ENCODE results near the gene TAP1. TPM values are rescaled to one million over a fixed set of nuclear protein-coding genes. Genes with fewer than 3 reads are reported as not detected.
"Not testable (repeated sequence)": the region's sequence is repeated elsewhere in the genome, so short reads cannot be mapped to it uniquely, and the experiment has no call there.

TAP1 gene
- total RNA-seq, 2 experiments from 2014 or later = 187 TPM

DNA sequence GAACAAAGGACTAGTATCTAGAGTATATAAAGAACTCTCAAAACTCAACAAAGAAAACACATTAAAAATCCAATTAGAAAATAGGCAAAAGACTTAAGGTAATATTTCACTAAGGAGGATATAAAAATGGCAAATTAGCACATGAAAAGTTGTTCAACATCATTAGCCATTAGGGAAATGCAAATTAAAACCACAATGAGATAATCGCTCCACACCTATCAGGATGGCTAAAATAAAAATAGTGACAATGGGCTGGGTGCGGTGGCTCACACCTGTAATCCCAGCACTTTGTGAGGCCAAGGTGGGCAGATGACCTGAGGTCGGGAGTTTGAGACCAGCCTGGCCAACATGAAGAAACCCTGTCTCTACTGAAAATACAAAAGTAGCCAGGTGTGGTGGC is 27.5 kb upstream of the TAP1 start:
- H3K27me3 Mint-ChIP-seq (ENCODE audit: low read depth); intact Hi-C loops (cut with micrococcal nuclease); H3K27ac Mint-ChIP-seq; H3K9me3 Mint-ChIP-seq; H3K36me3 Mint-ChIP-seq (ENCODE audit: low read depth); DNase-seq; H3K4me3 Mint-ChIP-seq: not testable (repeated sequence)
- peaks cover 12% of the 10 kb centered on the region for H3K4me1 Mint-ChIP-seq (ENCODE audit: low read depth)
- CTCF ChIA-PET = interaction anchor here (0.6 to 3.3 kb wide), 5 partner anchors 13 to 112 kb away, joined by 3 to 15 read pairs (median 3); no protein-coding TSS in a partner anchor

DNA sequence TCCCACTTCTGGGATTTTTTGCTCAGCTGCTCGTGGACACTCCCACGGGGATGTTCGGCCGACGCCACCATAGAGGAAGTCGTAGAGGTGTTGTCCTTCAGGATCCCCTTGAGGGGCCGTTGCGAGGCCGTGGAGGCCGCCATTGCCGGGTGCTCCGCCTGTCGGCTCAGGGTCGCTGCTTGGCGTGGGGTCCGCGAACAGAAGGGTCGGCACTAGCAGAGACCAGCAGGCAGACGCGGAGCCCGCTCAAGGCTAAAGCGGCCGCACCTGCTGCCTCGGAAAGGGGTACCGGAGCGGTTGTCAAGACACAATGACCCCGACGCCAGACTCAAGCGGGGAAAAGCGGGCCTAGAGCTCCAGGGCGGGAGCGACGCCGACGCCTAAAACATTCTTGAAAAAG is 26.2 kb upstream of the TAP1 start:
- CTCF ChIA-PET = interaction anchor here (0.6 to 3.3 kb wide), 5 partner anchors 11 to 480 kb away, joined by 3 to 15 read pairs (median 5); no protein-coding TSS in a partner anchor
- Mint-ChIP-seq H3K36me3 (ENCODE audit: low read depth) (no peaks in the 10 kb centered on the region), H3K27ac (no peak overlapping the region), H3K27me3 (ENCODE audit: low read depth) (no peaks in the 10 kb centered on the region), H3K4me1 (ENCODE audit: low read depth) (peaks cover 12% of the 10 kb centered on the region), H3K9me3 (no peaks in the 10 kb centered on the region), H3K4me3 (no peak overlapping the region)
- DNase-seq = no peak
- intact Hi-C loops (cut with micrococcal nuclease) = no loop called here

DNA sequence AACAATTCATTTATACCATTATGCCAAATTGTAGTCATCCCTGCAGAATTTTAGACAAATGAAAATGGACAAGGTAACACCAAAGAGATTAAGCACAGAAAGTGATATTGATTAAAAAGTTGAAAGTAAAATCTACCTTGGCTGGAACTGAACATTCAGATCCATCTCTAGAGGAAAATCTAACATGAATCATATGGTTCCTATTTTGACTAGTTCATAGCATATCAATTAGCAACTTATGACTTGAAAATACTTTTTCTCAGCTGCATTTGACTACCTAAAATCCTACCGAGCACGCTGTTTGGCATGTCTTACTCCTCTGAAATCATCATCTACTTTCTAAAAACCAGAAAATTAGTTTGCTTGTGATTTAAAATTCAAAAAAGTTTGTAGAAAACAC is 23.1 kb upstream of the TAP1 start:
- H3K9me3 Mint-ChIP-seq = no peaks in the 10 kb centered on the region

DNA sequence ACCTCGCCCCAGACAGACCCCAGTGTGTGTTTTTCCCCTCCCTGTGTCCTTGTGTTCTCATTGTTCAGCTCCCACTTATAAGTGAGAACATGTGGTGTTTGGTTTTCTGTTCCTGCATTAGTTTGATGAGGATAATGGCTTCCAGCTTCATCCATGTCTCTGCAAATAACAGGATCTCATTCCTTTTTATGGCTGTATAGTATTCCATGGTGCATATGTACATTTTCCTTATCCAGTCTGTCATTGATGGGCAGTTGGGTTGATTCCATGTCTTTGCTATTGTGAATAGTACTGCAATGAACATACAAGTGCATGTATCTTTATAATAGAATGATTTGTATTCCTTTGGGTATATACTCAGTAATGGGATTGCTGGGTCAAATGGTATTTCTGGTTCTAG is 20.4 kb upstream of the TAP1 start:
- H3K27ac Mint-ChIP-seq; intact Hi-C loops (cut with micrococcal nuclease); H3K36me3 Mint-ChIP-seq (ENCODE audit: low read depth); H3K4me3 Mint-ChIP-seq; H3K9me3 Mint-ChIP-seq; H3K4me1 Mint-ChIP-seq (ENCODE audit: low read depth); DNase-seq; H3K27me3 Mint-ChIP-seq (ENCODE audit: low read depth): not testable (repeated sequence)
- CTCF ChIA-PET = interaction anchor here (1.0 kb wide), 1 partner anchor 9 kb away, joined by 3 read pairs; no protein-coding TSS in a partner anchor

More for the DNA sequence above, 23.1 kb upstream of the TAP1 start:
- intact Hi-C loops (cut with micrococcal nuclease) = no loop called here
- Mint-ChIP-seq H3K4me3 (no peak overlapping the region), H3K27ac (no peak overlapping the region), H3K4me1 (ENCODE audit: low read depth) (peaks cover 3% of the 10 kb centered on the region), H3K27me3 (ENCODE audit: low read depth) (no peaks in the 10 kb centered on the region), H3K36me3 (ENCODE audit: low read depth) (no peaks in the 10 kb centered on the region)
- CTCF ChIA-PET = interaction anchor here (0.7 to 2.7 kb wide), 6 partner anchors 18 to 113 kb away, joined by 3 to 13 read pairs (median 4); partner anchors contain the start of gene TAP2
- no peak for DNase-seq

DNA sequence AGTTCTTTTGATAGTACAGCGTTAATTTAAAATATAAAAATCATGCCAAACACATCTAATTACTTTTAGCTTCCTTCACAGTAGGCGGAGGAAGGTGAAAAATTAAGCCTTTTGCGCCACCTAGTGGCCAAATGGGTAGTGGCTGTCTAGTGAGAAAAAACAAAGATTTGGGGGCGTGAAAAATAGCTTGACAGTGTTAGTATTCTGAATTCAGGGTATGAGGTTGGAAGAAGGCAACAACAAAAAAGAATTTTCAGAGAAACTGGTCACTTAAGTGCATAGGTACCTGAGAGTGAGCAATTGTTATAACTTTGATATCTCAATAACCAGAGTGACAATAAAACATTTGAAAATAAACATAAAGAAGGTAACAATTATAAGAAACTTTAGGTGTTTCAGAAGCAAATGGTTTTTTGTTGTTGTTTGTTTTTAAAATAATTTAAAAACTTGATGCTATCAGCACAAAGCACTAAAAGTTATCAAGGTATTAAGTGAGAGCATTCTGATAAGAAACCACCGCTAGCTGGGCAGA is 14.8 kb upstream of the TAP1 start:
- intact Hi-C loops (cut with micrococcal nuclease) = loop anchor here (1.0 to 5.0 kb wide), 4 partner anchors 72 to 455 kb away; no protein-coding TSS in a partner anchor
- peak; percentile 95 for DNase-seq
- no peak overlapping the region for H3K27ac Mint-ChIP-seq
- no peaks in the 10 kb centered on the region for H3K36me3 Mint-ChIP-seq (ENCODE audit: low read depth)
- CTCF ChIA-PET = interaction anchor here (0.6 to 7.2 kb wide), 36 partner anchors 9 to 458 kb away, joined by 3 to 204 read pairs (median 5); partner anchors contain the start of genes HLA-DMA, HLA-DRA, PSMB8 and PSMB9
- H3K9me3 Mint-ChIP-seq = no peaks in the 10 kb centered on the region
- peaks cover 39% of the 10 kb centered on the region for H3K4me1 Mint-ChIP-seq (ENCODE audit: low read depth)
- no peak overlapping the region for H3K4me3 Mint-ChIP-seq
- no peaks in the 10 kb centered on the region for H3K27me3 Mint-ChIP-seq (ENCODE audit: low read depth)

DNA sequence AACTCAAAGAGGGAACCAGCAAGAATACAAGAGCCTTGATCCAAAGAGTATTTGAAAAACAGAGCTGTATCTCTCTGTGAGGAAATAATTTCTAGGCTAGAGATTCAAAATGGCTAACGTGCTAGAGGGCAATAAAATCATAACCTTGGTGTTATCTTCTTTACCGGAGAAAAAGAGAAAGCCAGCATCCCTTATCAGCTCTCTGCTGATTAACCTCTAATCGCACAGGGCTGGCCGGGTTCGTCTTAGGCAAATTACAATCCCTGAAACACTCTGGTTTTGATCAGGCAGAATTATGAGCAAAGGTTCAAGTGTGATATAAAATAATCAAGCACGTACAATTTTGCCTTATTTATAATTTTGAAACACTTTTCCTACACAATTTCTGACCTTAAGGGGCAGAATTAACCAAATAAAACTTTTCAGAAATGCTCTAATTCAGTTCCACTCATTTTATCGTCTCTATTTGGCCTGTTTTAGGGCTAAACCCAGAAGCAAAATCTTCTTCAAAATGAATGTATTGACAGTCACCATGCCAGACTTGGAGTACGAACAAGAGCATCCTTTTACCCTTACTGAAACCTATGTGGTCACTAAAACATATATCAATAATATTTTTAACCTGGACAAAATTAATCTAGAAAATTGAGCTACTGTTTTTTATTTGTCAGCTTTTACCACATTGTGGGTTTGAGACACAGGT is 14.2 kb upstream of the TAP1 start:
- DNase-seq = no peak
- H3K4me3 Mint-ChIP-seq = peak overlapping the region; percentile 16
- CTCF ChIA-PET = interaction anchor here (0.6 to 7.2 kb wide), 38 partner anchors 8 to 468 kb away, joined by 3 to 204 read pairs (median 5); partner anchors contain the start of genes HLA-DMA, HLA-DRA, PSMB8 and PSMB9
- no peaks in the 10 kb centered on the region for H3K36me3 Mint-ChIP-seq (ENCODE audit: low read depth)
- no peaks in the 10 kb centered on the region for H3K9me3 Mint-ChIP-seq
- H3K27me3 Mint-ChIP-seq (ENCODE audit: low read depth) = no peaks in the 10 kb centered on the region
- peaks cover 39% of the 10 kb centered on the region for H3K4me1 Mint-ChIP-seq (ENCODE audit: low read depth)
- intact Hi-C loops (cut with micrococcal nuclease) = loop anchor here (1.0 to 5.0 kb wide), 6 partner anchors 13 to 454 kb away; partner anchors contain the start of genes PSMB9 and TAP2
- H3K27ac Mint-ChIP-seq = peak overlapping the region; percentile 88

DNA sequence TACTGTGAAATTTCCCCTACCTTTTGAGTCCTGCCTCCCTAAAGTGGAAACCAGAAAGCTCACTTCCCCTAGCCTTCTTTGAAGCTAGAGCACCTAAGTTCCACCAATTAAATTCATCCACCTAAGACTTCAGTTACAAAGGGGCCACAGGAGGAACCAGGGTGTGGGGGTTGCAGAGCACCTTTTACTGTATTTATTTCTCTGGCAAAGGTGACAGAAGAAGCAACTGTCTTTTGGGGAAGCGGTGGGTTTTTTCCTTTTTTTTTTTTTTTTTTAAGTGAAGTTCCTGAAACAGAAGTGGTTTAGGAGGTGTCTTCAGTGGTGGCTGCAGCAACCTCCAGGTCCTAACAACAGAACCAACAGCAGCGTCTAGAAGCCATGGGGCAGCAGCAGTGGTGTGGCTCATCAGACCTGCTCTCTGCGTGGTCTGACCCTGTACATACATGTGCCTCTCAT is 13.5 kb upstream of the TAP1 start:
- intact Hi-C loops (cut with micrococcal nuclease) = loop anchor here (1.0 to 5.0 kb wide), 3 partner anchors 13 to 165 kb away; partner anchors contain the start of genes PSMB9 and TAP2
- DNase-seq = no peak
- no peaks in the 10 kb centered on the region for H3K36me3 Mint-ChIP-seq (ENCODE audit: low read depth)
- H3K9me3 Mint-ChIP-seq = no peaks in the 10 kb centered on the region
- no peaks in the 10 kb centered on the region for H3K27me3 Mint-ChIP-seq (ENCODE audit: low read depth)
- H3K27ac Mint-ChIP-seq = peak overlapping the region; percentile 88
- CTCF ChIA-PET = interaction anchor here (0.6 to 7.2 kb wide), 22 partner anchors 8 to 467 kb away, joined by 3 to 204 read pairs (median 8); partner anchors contain the start of genes PSMB8, PSMB9 and TAP2
- H3K4me1 Mint-ChIP-seq (ENCODE audit: low read depth) = peaks cover 39% of the 10 kb centered on the region
- H3K4me3 Mint-ChIP-seq = peak overlapping the region; percentile 16

DNA sequence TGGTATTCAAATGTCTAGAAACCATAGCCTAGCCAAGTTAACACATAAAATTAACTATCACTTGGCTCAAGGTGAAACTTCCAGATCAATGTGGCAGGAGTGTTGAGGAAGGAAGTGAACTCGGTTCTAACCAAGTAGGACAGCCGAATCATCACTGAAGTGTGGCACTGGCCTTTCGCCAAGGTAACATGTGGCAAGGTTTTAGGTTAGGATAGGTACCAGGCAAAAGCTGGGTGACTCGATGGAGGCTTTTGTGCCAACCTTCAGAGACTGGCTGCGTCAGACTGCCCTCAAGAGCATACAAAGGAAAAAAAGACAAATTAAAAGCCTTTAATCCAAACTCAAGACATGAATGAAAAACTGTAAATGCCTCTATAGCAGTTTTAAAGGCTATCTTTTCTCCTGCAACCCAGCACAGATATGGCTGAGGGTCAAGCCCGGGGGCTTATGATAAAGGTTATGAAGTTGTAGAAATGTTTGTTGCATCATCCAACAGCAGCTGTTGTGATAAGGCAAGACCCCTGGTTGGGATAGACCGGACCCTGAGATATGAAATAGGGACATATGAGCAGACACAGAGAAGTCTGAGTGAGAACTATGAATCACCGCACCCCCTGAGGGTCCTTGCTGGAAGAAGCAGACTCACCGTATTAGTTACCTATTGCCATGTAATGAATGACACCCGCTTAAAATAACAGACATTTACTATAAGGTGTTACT is 12.4 kb upstream of the TAP1 start:
- H3K4me1 Mint-ChIP-seq (ENCODE audit: low read depth) = peaks cover 42% of the 10 kb centered on the region
- no peak for DNase-seq
- no peak overlapping the region for H3K4me3 Mint-ChIP-seq
- CTCF ChIA-PET = interaction anchor here (7.2 kb wide), 1 partner anchor 24 kb away, joined by 204 read pairs; the partner anchor contains the start of genes PSMB8 and TAP2
- intact Hi-C loops (cut with micrococcal nuclease) = loop anchor here (5.0 kb wide), 1 partner anchor 164 kb away; no protein-coding TSS in a partner anchor
- peaks cover 2% of the 10 kb centered on the region for H3K36me3 Mint-ChIP-seq (ENCODE audit: low read depth)
- peak overlapping the region; percentile 27 for H3K27ac Mint-ChIP-seq
- H3K9me3 Mint-ChIP-seq = no peaks in the 10 kb centered on the region
- H3K27me3 Mint-ChIP-seq (ENCODE audit: low read depth) = no peaks in the 10 kb centered on the region

DNA sequence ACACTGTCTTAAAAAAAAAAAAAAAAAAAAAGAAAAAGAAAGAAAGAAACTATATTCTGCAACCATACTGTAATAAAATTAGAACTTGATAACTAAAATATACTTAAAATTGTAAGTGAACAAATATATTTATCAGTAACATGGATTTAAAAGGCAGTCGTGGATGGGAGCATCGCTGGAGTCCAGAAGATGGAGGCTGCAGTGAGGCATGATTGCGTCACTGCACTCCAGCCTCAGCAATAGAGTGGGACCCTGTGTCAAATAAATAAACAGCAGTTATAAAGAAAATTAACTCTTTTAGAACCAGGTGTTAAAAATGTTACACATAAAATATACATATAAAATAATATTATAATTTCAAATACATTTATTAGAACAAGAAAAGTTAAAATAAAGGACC is 9.2 kb upstream of the TAP1 start:
- intact Hi-C loops (cut with micrococcal nuclease) = no loop called here
- peaks cover 29% of the 10 kb centered on the region for H3K36me3 Mint-ChIP-seq (ENCODE audit: low read depth)
- H3K4me3 Mint-ChIP-seq = no peak overlapping the region
- no peak overlapping the region for H3K27ac Mint-ChIP-seq
- CTCF ChIA-PET = interaction anchor here (0.7 kb wide), 1 partner anchor 437 kb away, joined by 3 read pairs; no protein-coding TSS in a partner anchor
- peaks cover 56% of the 10 kb centered on the region for H3K4me1 Mint-ChIP-seq (ENCODE audit: low read depth)
- H3K27me3 Mint-ChIP-seq (ENCODE audit: low read depth) = no peaks in the 10 kb centered on the region
- DNase-seq = no peak
- no peaks in the 10 kb centered on the region for H3K9me3 Mint-ChIP-seq

DNA sequence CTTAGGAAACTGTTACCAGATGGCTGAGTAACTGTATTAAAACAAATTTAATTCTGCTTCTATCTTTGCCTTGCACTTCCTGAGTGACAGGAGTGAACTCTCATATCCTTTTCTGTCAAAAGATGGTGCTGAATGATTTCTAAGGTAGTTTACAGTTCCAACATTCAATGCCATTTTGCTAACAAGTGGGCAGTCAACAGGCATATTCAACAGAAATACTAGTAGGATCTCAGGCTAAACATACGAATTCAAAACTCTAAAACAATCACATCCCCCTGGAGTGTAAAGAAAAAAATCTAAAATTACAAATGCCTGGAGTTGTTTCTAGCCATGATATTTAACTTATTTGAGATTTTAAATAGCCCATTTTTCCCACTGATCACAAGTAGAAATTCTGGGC is 7.2 kb upstream of the TAP1 start:
- CTCF ChIA-PET = interaction anchor here (1.2 kb wide), 1 partner anchor 22 kb away, joined by 9 read pairs; the partner anchor contains the start of gene TAP2
- Mint-ChIP-seq H3K36me3 (ENCODE audit: low read depth) (peaks cover 47% of the 10 kb centered on the region), H3K4me3 (no peak overlapping the region), H3K27me3 (ENCODE audit: low read depth) (no peaks in the 10 kb centered on the region), H3K27ac (peak overlapping the region; percentile 72), H3K9me3 (no peaks in the 10 kb centered on the region), H3K4me1 (ENCODE audit: low read depth) (peaks cover 55% of the 10 kb centered on the region)
- intact Hi-C loops (cut with micrococcal nuclease) = no loop called here
- DNase-seq = no peak

DNA sequence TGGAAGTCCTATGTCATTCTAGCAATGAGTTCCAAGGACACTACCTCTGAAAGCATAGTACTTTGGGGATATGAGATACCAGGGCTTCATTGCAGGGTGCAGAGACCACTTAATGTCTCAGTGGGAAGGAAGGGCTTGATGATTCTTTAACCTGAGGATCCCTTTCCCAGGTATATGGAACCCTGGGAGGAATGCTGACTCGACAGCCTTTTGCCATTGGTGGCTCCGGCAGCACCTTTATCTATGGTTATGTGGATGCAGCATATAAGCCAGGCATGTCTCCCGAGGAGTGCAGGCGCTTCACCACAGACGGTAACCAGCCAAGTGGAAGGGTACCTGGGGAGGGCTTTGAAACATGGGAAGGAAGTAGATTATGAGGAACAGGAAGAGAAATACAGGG is 4.7 kb upstream of the TAP1 start:
- Mint-ChIP-seq H3K27ac (peak overlapping the region; percentile 73), H3K27me3 (ENCODE audit: low read depth) (no peaks in the 10 kb centered on the region), H3K36me3 (ENCODE audit: low read depth) (peaks cover 62% of the 10 kb centered on the region), H3K9me3 (no peaks in the 10 kb centered on the region), H3K4me3 (no peak overlapping the region), H3K4me1 (ENCODE audit: low read depth) (peaks cover 57% of the 10 kb centered on the region)
- no peak for DNase-seq
- intact Hi-C loops (cut with micrococcal nuclease) = no loop called here
- CTCF ChIA-PET = interaction anchor here (1.5 to 7.8 kb wide), 4 partner anchors 10 to 126 kb away, joined by 4 to 153 read pairs (median 9); partner anchors contain the start of gene TAP2
